Measurements from ENCODE around the gene DPP6.

DNA sequence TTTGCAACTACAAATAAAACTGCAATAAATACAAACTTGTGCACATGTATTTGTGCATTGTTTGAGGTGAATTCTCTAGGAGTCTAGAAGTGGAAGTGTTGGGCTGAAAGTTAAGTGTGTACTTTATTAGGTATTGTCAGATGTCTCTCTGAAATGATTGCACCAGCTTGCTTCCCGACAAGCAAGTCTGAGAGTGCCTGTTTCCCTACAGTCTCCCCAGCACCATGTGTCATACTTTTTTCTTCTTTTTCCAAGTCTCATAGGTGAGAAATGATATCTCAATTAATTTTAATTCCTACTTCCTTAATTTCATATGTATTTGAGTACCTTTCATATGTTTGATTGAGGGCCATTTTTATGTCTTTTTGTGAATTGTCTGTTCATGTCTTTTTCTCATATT is 614.6 kb downstream of the DPP6 start:
- TF ChIP-seq, protein P1, sequence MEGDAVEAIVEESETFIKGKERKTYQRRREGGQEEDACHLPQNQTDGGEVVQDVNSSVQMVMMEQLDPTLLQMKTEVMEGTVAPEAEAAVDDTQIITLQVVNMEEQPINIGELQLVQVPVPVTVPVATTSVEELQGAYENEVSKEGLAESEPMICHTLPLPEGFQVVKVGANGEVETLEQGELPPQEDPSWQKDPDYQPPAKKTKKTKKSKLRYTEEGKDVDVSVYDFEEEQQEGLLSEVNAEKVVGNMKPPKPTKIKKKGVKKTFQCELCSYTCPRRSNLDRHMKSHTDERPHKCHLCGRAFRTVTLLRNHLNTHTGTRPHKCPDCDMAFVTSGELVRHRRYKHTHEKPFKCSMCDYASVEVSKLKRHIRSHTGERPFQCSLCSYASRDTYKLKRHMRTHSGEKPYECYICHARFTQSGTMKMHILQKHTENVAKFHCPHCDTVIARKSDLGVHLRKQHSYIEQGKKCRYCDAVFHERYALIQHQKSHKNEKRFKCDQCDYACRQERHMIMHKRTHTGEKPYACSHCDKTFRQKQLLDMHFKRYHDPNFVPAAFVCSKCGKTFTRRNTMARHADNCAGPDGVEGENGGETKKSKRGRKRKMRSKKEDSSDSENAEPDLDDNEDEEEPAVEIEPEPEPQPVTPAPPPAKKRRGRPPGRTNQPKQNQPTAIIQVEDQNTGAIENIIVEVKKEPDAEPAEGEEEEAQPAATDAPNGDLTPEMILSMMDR (conservative IDR thresholded peaks at IDR 0.05; ENCODE audit: low read depth in 2 of 2), result no peak
- TF ChIP-seq POLR2AphosphoS5 (IDR thresholded peaks at IDR 0.05; ENCODE audit: low read depth) (no peak), CREB1 (CRISPR knock-in tag; IDR thresholded peaks at IDR 0.05; ENCODE audit: low read depth) (no peak), EZH2 (IDR thresholded peaks at IDR 0.05; ENCODE audit: low read depth, unreplicated experiment) (no peak), EZH2phosphoT487 (IDR thresholded peaks at IDR 0.05; ENCODE audit: unreplicated experiment) (no peak), ZNF114 (CRISPR knock-in tag; IDR thresholded peaks at IDR 0.05) (no peak), STAT1 (IDR thresholded peaks at IDR 0.05; ENCODE audit: unreplicated experiment) (no peak)
- TF ChIP-seq, protein P2, sequence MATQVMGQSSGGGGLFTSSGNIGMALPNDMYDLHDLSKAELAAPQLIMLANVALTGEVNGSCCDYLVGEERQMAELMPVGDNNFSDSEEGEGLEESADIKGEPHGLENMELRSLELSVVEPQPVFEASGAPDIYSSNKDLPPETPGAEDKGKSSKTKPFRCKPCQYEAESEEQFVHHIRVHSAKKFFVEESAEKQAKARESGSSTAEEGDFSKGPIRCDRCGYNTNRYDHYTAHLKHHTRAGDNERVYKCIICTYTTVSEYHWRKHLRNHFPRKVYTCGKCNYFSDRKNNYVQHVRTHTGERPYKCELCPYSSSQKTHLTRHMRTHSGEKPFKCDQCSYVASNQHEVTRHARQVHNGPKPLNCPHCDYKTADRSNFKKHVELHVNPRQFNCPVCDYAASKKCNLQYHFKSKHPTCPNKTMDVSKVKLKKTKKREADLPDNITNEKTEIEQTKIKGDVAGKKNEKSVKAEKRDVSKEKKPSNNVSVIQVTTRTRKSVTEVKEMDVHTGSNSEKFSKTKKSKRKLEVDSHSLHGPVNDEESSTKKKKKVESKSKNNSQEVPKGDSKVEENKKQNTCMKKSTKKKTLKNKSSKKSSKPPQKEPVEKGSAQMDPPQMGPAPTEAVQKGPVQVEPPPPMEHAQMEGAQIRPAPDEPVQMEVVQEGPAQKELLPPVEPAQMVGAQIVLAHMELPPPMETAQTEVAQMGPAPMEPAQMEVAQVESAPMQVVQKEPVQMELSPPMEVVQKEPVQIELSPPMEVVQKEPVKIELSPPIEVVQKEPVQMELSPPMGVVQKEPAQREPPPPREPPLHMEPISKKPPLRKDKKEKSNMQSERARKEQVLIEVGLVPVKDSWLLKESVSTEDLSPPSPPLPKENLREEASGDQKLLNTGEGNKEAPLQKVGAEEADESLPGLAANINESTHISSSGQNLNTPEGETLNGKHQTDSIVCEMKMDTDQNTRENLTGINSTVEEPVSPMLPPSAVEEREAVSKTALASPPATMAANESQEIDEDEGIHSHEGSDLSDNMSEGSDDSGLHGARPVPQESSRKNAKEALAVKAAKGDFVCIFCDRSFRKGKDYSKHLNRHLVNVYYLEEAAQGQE (IDR thresholded peaks at IDR 0.05; ENCODE audit: unreplicated experiment), result no peak
- TF ChIP-seq, protein P3, sequence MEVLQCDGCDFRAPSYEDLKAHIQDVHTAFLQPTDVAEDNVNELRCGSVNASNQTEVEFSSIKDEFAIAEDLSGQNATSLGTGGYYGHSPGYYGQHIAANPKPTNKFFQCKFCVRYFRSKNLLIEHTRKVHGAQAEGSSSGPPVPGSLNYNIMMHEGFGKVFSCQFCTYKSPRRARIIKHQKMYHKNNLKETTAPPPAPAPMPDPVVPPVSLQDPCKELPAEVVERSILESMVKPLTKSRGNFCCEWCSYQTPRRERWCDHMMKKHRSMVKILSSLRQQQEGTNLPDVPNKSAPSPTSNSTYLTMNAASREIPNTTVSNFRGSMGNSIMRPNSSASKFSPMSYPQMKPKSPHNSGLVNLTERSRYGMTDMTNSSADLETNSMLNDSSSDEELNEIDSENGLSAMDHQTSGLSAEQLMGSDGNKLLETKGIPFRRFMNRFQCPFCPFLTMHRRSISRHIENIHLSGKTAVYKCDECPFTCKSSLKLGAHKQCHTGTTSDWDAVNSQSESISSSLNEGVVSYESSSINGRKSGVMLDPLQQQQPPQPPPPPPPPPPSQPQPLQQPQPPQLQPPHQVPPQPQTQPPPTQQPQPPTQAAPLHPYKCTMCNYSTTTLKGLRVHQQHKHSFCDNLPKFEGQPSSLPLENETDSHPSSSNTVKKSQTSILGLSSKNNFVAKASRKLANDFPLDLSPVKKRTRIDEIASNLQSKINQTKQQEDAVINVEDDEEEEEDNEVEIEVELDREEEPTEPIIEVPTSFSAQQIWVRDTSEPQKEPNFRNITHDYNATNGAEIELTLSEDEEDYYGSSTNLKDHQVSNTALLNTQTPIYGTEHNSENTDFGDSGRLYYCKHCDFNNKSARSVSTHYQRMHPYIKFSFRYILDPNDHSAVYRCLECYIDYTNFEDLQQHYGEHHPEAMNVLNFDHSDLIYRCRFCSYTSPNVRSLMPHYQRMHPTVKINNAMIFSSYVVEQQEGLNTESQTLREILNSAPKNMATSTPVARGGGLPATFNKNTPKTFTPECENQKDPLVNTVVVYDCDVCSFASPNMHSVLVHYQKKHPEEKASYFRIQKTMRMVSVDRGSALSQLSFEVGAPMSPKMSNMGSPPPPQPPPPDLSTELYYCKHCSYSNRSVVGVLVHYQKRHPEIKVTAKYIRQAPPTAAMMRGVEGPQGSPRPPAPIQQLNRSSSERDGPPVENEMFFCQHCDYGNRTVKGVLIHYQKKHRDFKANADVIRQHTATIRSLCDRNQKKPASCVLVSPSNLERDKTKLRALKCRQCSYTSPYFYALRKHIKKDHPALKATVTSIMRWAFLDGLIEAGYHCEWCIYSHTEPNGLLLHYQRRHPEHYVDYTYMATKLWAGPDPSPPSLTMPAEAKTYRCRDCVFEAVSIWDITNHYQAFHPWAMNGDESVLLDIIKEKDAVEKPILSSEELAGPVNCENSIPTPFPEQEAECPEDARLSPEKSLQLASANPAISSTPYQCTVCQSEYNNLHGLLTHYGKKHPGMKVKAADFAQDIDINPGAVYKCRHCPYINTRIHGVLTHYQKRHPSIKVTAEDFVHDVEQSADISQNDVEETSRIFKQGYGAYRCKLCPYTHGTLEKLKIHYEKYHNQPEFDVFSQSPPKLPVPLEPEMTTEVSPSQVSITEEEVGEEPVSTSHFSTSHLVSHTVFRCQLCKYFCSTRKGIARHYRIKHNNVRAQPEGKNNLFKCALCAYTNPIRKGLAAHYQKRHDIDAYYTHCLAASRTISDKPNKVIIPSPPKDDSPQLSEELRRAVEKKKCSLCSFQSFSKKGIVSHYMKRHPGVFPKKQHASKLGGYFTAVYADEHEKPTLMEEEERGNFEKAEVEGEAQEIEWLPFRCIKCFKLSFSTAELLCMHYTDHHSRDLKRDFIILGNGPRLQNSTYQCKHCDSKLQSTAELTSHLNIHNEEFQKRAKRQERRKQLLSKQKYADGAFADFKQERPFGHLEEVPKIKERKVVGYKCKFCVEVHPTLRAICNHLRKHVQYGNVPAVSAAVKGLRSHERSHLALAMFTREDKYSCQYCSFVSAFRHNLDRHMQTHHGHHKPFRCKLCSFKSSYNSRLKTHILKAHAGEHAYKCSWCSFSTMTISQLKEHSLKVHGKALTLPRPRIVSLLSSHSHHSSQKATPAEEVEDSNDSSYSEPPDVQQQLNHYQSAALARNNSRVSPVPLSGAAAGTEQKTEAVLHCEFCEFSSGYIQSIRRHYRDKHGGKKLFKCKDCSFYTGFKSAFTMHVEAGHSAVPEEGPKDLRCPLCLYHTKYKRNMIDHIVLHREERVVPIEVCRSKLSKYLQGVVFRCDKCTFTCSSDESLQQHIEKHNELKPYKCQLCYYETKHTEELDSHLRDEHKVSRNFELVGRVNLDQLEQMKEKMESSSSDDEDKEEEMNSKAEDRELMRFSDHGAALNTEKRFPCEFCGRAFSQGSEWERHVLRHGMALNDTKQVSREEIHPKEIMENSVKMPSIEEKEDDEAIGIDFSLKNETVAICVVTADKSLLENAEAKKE (CRISPR knock-in tag; IDR thresholded peaks at IDR 0.05), result no peak
